BE2C (cell line): ENCODE measurements around the gene DCLK2.

Experiments used
- DNase-seq: peaks from one replicate; pipeline ENCODE4 v3.0.0-alpha.2; 2020
- H3K27me3 ChIP-seq: fragments of 250-450 bp; sonication (Bioruptor Pico); 2 replicates; pipeline ENCODE4 v1.5.1; 2020; ENCODE audit warnings: mild to moderate bottlenecking
- H3K36me3 ChIP-seq: fragments of 250-450 bp; sonication (Bioruptor Pico); 2 replicates; pipeline ENCODE4 v1.5.1; 2020; ENCODE audit warnings: mild to moderate bottlenecking
- H3K4me1 ChIP-seq: fragments of 250-450 bp; sonication (Bioruptor Pico); 2 replicates; pipeline ENCODE4 v1.5.1; 2020
- H3K4me3 ChIP-seq: 2 replicates; pipeline ENCODE4 v1.5.1; 2011; ENCODE audit warnings: low read depth, low read length
- H3K9me3 ChIP-seq: fragments of 250-450 bp; sonication (Bioruptor Pico); 2 replicates; pipeline ENCODE4 v1.5.1; 2020
- TF ChIP-seq, protein P1 (sequence below): IDR thresholded peaks from 2 replicates; pipeline ENCODE4 v1.5.1; 2012; ENCODE audit warnings: mild to moderate bottlenecking, low read depth, low read length

DCLK2 gene

DNA sequence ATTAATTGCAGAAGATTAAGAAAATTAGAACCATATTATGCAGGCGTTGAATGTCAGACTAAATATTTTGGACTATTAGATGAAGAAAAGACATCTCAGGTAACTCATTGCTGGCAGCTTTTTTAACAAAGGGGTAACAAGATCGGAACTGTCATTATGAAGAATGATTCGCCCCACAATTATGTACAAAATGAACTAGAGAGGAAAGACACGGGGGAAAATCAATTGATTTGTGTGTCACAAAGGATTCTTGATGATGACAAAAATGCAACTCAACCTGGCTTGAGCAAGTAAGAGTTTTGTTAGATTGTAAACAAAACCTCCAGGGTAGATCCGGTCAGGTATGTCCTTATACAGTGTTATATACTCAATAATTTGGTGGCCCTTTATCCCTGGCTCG lies 12.5 kb upstream of the DCLK2 start:
- no peak for DNase-seq
- no peaks in the 10 kb centered on the region for H3K36me3 ChIP-seq

DNA sequence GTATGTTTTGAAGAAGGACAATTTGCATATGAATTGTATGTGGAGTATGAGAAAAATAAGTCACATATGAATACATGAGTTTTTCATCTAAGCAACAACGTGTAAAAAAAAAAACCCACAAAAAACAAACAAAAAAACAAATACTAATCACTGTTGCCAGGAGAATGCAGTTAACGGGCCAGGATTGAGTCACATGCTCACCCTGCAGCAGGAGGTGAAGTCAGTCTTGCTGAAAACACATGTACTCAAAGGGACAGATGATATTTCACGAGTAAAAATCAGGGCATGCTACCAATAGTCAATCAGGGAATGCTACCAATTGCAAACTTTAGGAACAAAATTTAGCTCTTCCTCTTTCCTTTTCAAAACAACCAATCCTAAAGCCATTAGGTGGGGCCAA lies 10.4 kb upstream of the DCLK2 start:
- no peaks in the 10 kb centered on the region for H3K4me1 ChIP-seq
- H3K36me3 ChIP-seq, result no peaks in the 10 kb centered on the region
- H3K4me3 ChIP-seq, result no peak overlapping the region
- no peaks in the 10 kb centered on the region for H3K9me3 ChIP-seq
- H3K27me3 ChIP-seq, result no peaks in the 10 kb centered on the region
- TF ChIP-seq, protein P1, sequence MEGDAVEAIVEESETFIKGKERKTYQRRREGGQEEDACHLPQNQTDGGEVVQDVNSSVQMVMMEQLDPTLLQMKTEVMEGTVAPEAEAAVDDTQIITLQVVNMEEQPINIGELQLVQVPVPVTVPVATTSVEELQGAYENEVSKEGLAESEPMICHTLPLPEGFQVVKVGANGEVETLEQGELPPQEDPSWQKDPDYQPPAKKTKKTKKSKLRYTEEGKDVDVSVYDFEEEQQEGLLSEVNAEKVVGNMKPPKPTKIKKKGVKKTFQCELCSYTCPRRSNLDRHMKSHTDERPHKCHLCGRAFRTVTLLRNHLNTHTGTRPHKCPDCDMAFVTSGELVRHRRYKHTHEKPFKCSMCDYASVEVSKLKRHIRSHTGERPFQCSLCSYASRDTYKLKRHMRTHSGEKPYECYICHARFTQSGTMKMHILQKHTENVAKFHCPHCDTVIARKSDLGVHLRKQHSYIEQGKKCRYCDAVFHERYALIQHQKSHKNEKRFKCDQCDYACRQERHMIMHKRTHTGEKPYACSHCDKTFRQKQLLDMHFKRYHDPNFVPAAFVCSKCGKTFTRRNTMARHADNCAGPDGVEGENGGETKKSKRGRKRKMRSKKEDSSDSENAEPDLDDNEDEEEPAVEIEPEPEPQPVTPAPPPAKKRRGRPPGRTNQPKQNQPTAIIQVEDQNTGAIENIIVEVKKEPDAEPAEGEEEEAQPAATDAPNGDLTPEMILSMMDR, result no peak
- no peak for DNase-seq

More for the DNA sequence above, 12.5 kb upstream of the DCLK2 start:
- H3K27me3 ChIP-seq, result no peaks in the 10 kb centered on the region
- TF ChIP-seq, protein P1, result no peak
- H3K4me3 ChIP-seq, result no peak overlapping the region
- no peaks in the 10 kb centered on the region for H3K9me3 ChIP-seq
- no peaks in the 10 kb centered on the region for H3K4me1 ChIP-seq

DNA sequence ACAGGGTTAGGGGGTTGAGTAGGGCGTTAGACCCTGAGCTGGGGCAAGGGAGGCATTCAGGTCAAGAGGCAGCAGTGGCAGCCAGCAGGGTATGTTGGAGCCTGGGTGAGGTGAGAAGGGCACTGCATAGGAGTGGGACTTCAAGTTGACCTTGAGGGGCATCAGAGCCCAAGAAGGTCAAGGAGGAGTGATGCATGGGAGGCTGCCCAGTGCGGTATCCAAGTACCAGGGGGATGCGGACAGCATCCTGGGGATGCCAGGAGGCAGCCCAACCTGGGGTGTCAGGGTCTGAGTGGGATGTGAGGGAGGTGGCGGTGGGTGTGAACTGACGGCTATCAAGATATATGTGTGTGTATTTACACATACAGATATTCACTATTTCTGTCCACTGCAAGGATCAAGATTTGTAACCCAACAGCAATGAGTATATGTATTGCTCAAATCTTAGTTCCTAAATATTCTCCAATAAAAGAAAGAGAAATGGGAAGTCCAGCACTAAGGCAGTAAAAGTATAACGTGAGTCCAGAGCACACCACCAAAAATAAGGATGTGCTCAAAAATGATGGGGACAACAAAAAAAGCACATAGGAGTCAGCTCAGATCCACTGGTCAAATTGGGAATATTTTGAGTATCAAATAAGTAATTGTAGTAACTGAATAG lies 9.8 kb upstream of the DCLK2 start:
- Histone ChIP-seq H3K4me3 (no peak overlapping the region), H3K9me3 (no peaks in the 10 kb centered on the region), H3K36me3 (no peaks in the 10 kb centered on the region), H3K27me3 (no peaks in the 10 kb centered on the region), H3K4me1 (no peaks in the 10 kb centered on the region)
- TF ChIP-seq, protein P1, result no peak
- DNase-seq, result no peak

DNA sequence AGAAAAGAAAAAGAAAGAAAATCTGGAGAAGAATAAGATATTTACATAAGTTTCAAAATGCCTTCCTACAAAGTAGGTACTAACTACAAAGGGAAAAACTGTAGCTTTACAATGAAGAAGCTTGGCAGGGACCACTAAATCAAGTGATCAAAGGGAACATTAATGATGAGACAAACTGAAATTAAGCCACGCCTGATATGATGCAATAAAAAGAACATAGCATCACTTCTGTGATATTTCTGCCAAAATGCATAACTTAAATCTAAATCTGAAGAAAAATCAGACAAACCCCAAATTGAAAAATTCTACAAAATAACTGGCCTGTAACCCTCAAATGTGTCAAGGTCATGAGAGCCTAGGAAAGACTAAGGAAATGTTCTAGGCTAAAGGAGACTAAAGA lies 8.9 kb upstream of the DCLK2 start:
- TF ChIP-seq, protein P1, result no peak
- Histone ChIP-seq H3K4me1 (no peaks in the 10 kb centered on the region), H3K4me3 (no peak overlapping the region), H3K9me3 (no peaks in the 10 kb centered on the region), H3K36me3 (no peaks in the 10 kb centered on the region), H3K27me3 (no peaks in the 10 kb centered on the region)
- DNase-seq, result no peak

DNA sequence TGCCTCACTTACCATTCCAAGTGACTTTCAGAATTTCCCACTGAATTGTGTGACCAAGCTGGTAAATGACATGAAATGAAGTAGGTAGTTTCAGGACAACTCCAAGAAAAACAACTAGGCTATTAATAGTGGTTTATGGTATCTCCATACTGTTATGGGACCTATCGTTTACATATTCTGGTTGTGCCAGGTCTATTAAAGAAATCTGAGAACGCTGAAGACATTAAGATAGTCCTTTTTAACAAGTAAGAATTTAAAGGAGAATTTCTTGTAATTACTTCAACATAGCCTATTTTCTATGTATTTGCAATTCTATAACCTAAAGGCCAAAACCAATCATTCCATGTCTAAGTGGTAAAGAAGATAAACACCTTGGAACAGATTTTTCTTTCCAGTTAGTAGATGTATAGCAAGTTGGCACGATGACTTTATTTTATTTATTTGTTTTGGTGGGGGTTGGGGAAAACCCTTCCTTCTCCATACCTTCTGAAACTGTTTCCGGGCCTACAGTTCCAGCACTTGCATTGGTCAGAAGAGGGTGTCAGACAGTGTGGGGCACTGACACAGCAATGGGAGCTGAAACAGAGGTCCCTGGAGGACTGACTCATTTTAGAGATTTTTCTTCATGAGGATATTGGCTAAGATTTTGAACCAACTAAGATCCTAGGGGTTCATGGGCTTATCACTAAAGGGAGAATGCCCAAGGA lies 7.6 kb upstream of the DCLK2 start:
- TF ChIP-seq, protein P1, result no peak
- H3K36me3 ChIP-seq, result no peaks in the 10 kb centered on the region
- H3K9me3 ChIP-seq, result no peaks in the 10 kb centered on the region
- H3K4me3 ChIP-seq, result no peak overlapping the region
- no peaks in the 10 kb centered on the region for H3K4me1 ChIP-seq
- H3K27me3 ChIP-seq, result no peaks in the 10 kb centered on the region
- no peak for DNase-seq

DNA sequence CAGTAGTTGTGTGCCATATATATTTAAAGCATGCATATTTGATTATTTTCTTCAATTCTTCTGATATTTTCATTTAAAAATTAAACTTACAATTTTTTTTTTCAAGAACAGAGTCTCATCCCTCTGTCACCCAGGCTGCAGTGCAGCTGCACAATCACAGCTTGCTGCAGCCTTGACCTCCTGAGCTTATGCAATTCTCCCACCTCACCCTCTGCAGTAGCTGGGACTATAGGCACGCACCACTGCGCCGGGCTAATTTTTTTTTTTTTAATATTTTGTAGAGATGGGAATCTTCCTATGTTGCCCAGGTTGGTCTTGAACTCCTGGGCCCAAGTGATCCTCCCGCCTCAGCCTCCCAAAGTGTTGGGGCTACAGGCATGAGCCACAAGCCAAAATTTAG lies 5.8 kb upstream of the DCLK2 start:
- DNase-seq, result no peak
- no peak overlapping the region for H3K4me3 ChIP-seq
- TF ChIP-seq, protein P1, result no peak
- H3K27me3 ChIP-seq, result no peaks in the 10 kb centered on the region
- no peaks in the 10 kb centered on the region for H3K36me3 ChIP-seq
- no peaks in the 10 kb centered on the region for H3K9me3 ChIP-seq
- no peaks in the 10 kb centered on the region for H3K4me1 ChIP-seq
